Transverse colon (tissue), 4 donors: Measurements from ENCODE around the gene ARNT2. TPM values are rescaled to one million over a fixed set of nuclear protein-coding genes. Genes with fewer than 3 reads are reported as not detected.

Experiments
- DNase-seq: peaks from one replicate; pipeline ENCODE4 v3.0.0-alpha.2; 2019
- H3K27ac ChIP-seq, 4 donors: fragments of 200-600 bp; sonication (generic); 2 replicates each; pipeline ENCODE4 v1.5.1; 2016 to 2018; ENCODE audit warnings: inconsistent platforms in 4 of 4
- H3K27me3 ChIP-seq: fragments of 200-600 bp; sonication (generic); 2 replicates; pipeline ENCODE4 v1.5.1; 2017; ENCODE audit warnings: inconsistent platforms
- H3K36me3 ChIP-seq, 4 donors: fragments of 200-600 bp; sonication (generic); 2 replicates each; pipeline ENCODE4 v1.5.1; 2017 to 2019; ENCODE audit warnings: inconsistent platforms in 4 of 4
- H3K4me1 ChIP-seq, 4 donors: fragments of 200-600 bp; sonication (generic); 2 replicates each; pipeline ENCODE4 v1.5.1; 2017 to 2020; ENCODE audit warnings: inconsistent platforms in 4 of 4
- H3K4me3 ChIP-seq, 4 donors: fragments of 200-600 bp; sonication (generic); 1 replicate in 1 of 4; 2 replicates in 3 of 4; pipeline versions ENCODE4 v1.5.1 to v1.6.1; 2017 to 2019; ENCODE audit warnings: inconsistent platforms in 4 of 4
- H3K9me3 ChIP-seq, 2 donors: fragments of 200-600 bp; sonication (generic); 2 replicates each; pipeline ENCODE4 v1.5.1; 2017 to 2019; ENCODE audit warnings: inconsistent platforms in 2 of 2
- CTCF ChIP-seq, 5 experiments: fragments of 200-600 bp in 3 of 5; fragments of 450-650 bp in 2 of 5; sonication (generic) in 3 of 5; IDR thresholded peaks; 1 replicate in 2 of 5; 2 replicates in 3 of 5; pipeline ENCODE4 v1.5.1; 2016 to 2017; ENCODE audit warnings: antibody characterized with exemption in 5 of 5, inconsistent platforms in 3 of 5, mild to moderate bottlenecking in 2 of 5, moderate library complexity in 1 of 5
- EP300 ChIP-seq: sonication (generic); formaldehyde crosslinking; IDR thresholded peaks from one replicate; pipeline ENCODE4 v1.6.1; 2017; ENCODE audit warnings: antibody characterized with exemption, low read depth
- POLR2A ChIP-seq: fragments of 450-650 bp; IDR thresholded peaks from one replicate; pipeline ENCODE4 v1.6.1; 2016; ENCODE audit warnings: antibody characterized with exemption, mild to moderate bottlenecking, moderate library complexity
- POLR2AphosphoS5 ChIP-seq, 3 donors: sonication (generic); formaldehyde crosslinking; IDR thresholded peaks; one replicate each; pipeline ENCODE4 v1.6.1; 2016; ENCODE audit warnings: antibody characterized with exemption in 3 of 3
- WGBS, 2 donors: methylation state at CpG; one replicate each; pipeline ENCODE4 v1.1.5; 2018; ENCODE audit warnings: low coverage in 1 of 2; 5-methylcytosine and 5-hydroxymethylcytosine counted together
- in situ Hi-C, 4 donors: fragments of 200-750 bp; cut with MboI; loops; one replicate each; pipeline versions ENCODE4 v1.15.0 to v1.15.1; 2017; ENCODE audit warnings: low sequenced_read_pairs in 3 of 4, low pct_ligation_motif_present in 1 of 4, low pct_unique_long_range_greater_than_20kb in 1 of 4
- intact Hi-C: fragments of 100-400 bp; cut with DNase I; formaldehyde crosslinking; loops from one replicate; pipeline ENCODE4 v1.15.1; 2023; ENCODE audit warnings: low total_unique reads
- total RNA-seq, 4 donors: library from RNA; depleted of rRNA; stranded (reverse); fragments of >200 nt; gene quantifications; one replicate each; pipeline ENCODE4 v1.1.0, GENCODE V29; 2016

Gene ARNT2
- total RNA-seq, 4 donors from 2014 or later, result 1.9 to 4.0 (median 2.5) TPM; not detected in 1

- H3K27ac ChIP-seq, result no peak overlapping the region
- H3K27me3 ChIP-seq, result no peaks in the 10 kb centered on the region
- DNase-seq, result no peak
- no peaks in the 10 kb centered on the region for H3K4me1 ChIP-seq
- 44 to 81% methylated on average over 2 of the region's 2 CpGs for WGBS, 2 donors
- H3K4me3 ChIP-seq, result no peak overlapping the region
- in situ Hi-C loops, result no loop called here
- TF ChIP-seq POLR2A (no peak), CTCF (IDR thresholded peaks at IDR 0.05) (no peak), EP300 (no peak), POLR2AphosphoS5 (IDR thresholded peaks at IDR 0.05) (no peak)
- H3K36me3 ChIP-seq, result no peaks in the 10 kb centered on the region
- intact Hi-C loops, result no loop called here
- no peaks in the 10 kb centered on the region for H3K9me3 ChIP-seq
These were observed 143.1 kb downstream of the ARNT2 start for GRCh38 chr15:80547264-80547663.

GRCh38 chr15:80549191-80549590, 145.0 kb downstream of the ARNT2 start:
- 89 to 95% methylated on average over 1 of the region's 1 CpG for WGBS, 2 donors
- Histone ChIP-seq H3K4me1 (no peaks in the 10 kb centered on the region), H3K27ac (no peak overlapping the region), H3K27me3 (no peaks in the 10 kb centered on the region), H3K36me3 (no peaks in the 10 kb centered on the region), H3K4me3 (no peak overlapping the region), H3K9me3 (no peaks in the 10 kb centered on the region)
- no peak for DNase-seq
- intact Hi-C loops, result no loop called here
- TF ChIP-seq CTCF (IDR thresholded peaks at IDR 0.05) (no peak), POLR2A (no peak), EP300 (no peak), POLR2AphosphoS5 (IDR thresholded peaks at IDR 0.05) (no peak)
- in situ Hi-C loops, result no loop called here

- 56 to 78% methylated on average over 3 of the region's 3 CpGs for WGBS, 2 donors
- H3K4me3 ChIP-seq, result no peak overlapping the region
- H3K27me3 ChIP-seq, result no peaks in the 10 kb centered on the region
- no peak for TF ChIP-seq POLR2AphosphoS5 (IDR thresholded peaks at IDR 0.05)
- TF ChIP-seq CTCF (IDR thresholded peaks at IDR 0.05), result no peak
- TF ChIP-seq EP300, result no peak
- TF ChIP-seq POLR2A, result no peak
- H3K27ac ChIP-seq, result no peak overlapping the region
- in situ Hi-C loops, result loop anchor here in 3 of 4 donors (25.0 kb wide), 1 partner anchor 413 kb away; no protein-coding TSS in a partner anchor
- H3K36me3 ChIP-seq, result no peaks in the 10 kb centered on the region
- intact Hi-C loops, result no loop called here
- no peaks in the 10 kb centered on the region for H3K4me1 ChIP-seq
- H3K9me3 ChIP-seq, result no peaks in the 10 kb centered on the region
- no peak for DNase-seq
These were observed 145.5 kb downstream of the ARNT2 start for GRCh38 chr15:80549654-80550053.

GRCh38 chr15:80550219-80550907, 146.2 kb downstream of the ARNT2 start:
- H3K9me3 ChIP-seq, result no peaks in the 10 kb centered on the region
- intact Hi-C loops, result no loop called here
- no peaks in the 10 kb centered on the region for H3K4me1 ChIP-seq
- H3K4me3 ChIP-seq, result no peak overlapping the region
- DNase-seq, result no peak
- TF ChIP-seq CTCF (IDR thresholded peaks at IDR 0.05), result no peak
- TF ChIP-seq POLR2A, result no peak
- no peak for TF ChIP-seq POLR2AphosphoS5 (IDR thresholded peaks at IDR 0.05)
- TF ChIP-seq EP300, result no peak
- in situ Hi-C loops, result loop anchor here in 3 of 4 donors (25.0 kb wide), 1 partner anchor 412 kb away; no protein-coding TSS in a partner anchor
- H3K36me3 ChIP-seq, result no peaks in the 10 kb centered on the region
- H3K27ac ChIP-seq, result no peak overlapping the region
- H3K27me3 ChIP-seq, result no peaks in the 10 kb centered on the region
- WGBS, 2 donors, result 50 to 51% methylated on average over 4 to 5 of the region's 5 CpGs
